ENCODE measurements around the gene GYPB.
"Not testable (repeated sequence)": the region's sequence is repeated elsewhere in the genome, so short reads cannot be mapped to it uniquely, and the experiment has no call there.

The GYPB gene

DNA sequence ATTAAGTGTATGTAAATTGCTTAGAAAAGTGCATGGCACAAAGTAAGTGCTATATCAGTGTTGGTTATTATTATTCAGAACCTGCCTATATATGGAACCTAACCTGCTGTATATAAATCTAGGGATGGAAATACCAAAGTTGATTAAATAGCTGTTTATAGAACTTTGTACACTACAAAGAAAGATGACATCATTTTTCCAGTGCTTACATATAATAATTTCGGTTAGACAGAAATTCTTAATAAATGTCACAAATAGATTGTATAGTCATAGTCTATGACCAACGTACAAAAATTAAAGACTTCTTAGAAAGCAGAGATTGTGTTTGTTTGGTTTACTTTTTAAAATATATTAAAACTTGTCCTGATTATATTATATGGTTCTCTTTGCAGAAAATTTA lies 4.4 kb downstream of the GYPB start:
- no peak for DNase-seq (ENCODE audit: low read depth)

DNA sequence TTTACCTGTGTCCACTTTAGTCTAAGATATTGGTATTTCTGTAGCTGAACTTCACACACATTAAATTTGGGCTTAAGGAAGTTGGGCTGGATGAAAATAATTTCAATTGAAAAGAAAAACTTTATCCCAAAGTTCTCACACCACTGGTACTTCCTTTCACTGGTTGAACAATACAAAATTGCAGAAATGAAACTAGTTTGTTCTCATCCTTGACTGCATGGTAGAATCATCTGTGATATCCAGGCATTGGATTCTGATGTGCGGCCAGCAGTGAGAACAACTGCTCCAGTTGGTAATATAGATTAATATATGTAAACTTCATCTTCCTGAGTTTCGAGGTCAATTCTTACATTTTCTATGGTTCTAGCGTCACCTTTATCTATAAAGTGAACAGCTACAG lies 10.6 kb downstream of the GYPB start:
- DNase-seq (ENCODE audit: low read depth): not testable (repeated sequence)

DNA sequence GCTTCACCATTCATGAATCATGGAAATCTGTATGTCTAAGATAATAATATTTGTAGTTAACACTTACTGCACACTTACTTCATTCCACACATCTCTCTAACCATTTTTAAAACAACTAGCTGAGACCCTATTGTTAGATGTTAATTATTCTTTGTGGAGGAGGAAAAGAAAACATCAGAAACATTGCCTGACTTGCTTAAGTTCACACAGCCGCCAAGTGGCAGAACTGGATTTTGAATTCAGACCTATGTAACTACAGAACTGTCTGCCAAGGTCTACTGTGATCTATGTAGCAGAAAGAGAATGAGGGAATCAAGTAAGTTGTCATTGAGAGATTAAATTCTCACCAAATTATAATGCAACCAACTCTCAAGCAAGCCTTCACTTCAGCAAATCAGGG lies 11.2 kb downstream of the GYPB start:
- DNase-seq (ENCODE audit: low read depth): not testable (repeated sequence)

DNA sequence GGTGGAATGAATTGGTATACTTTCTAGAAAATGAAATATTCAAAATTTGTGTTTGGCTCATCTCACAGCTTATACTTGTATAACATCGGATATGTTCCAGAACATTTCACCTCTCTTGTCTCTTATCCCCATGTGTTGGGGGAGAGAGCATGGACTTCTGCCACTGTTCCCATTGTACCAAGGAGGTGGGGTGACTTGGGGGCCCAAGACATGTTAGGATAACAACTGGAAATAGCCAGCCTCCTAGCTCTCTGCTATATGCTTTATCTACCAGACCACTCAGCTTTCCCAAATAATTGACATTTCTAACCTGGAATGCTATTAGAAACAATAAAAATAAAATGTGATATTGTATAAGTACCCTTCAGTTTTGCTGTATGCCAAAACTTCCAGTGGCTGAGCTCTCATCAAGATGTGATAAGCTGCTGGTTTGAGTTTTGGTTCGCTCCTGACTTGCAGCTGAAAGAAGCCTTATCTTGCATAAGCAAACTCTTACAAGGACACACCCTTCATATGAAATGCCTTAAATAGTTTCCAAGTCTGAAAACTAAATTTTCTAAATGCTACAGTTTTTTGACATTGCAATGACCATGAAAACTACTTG lies 12.9 kb downstream of the GYPB start:
- DNase-seq (ENCODE audit: low read depth): not testable (repeated sequence)

DNA sequence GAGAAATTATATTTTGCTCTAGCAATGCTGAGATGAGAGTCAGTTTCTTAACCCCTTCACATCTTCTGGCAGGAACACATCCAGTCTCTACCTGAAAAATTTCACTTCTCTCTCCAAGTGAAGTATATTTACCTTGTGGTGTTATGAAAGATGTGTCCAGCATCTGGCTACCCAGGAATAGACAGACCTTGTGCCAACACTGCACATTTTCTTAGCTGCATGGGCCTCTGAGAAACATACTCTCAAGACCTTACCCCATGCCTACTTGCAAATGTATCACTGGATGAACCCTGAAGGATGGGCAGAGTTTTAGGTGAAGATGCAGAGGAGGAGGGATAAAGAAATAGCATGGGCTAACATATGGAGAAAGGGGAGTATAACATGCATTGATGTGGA lies 13.6 kb downstream of the GYPB start:
- not testable (repeated sequence) for DNase-seq (ENCODE audit: low read depth)

DNA sequence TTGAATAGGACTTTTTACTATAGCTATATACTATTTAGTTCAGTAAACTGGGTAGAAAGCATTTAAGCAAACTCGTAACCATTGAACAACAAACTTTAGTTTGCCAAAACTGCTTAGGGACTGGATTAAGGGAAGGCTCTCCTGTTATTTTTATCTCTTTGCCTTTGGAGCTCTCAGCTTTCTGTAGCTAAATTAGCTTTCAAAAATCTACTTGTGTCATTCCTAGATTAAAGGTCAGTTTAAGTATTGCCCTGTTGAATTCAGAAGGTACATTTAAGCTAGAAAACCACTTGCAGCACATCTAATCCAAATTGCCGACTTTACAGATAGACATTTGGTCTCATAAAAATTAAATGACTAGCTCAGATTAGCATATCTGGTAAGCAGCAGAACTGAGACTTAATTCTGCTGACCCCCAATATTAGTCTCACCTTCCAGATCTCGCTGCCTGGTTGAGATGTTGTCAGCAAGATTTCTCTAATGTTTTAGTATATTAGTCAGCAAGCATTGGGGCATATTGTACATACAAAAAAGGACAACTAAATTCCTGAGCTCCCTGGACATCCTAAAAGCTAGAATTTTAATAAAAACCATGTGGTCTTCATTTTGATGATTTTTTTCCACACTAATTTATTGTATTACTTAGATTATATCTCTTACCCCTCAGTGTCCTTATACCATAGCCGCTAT lies 14.2 kb downstream of the GYPB start:
- DNase-seq (ENCODE audit: low read depth): not testable (repeated sequence)

DNA sequence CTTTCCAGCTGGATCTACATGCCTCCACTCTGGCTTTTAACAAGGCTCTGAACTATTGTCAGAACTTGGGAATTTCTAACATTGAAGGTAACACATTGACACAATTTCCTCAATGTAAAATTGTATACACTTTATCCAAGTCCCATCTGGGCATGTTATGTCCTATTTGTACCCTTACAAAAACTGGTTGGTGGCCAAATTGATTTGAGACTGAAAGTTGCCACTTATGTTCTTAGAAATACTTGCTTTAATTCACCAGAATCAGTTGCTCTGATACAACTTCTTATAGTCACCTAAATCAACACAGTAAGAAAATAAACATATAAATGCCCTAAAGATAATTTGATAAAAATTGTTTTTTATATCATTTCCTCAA lies 15.3 kb downstream of the GYPB start:
- DNase-seq (ENCODE audit: low read depth): not testable (repeated sequence)

DNA sequence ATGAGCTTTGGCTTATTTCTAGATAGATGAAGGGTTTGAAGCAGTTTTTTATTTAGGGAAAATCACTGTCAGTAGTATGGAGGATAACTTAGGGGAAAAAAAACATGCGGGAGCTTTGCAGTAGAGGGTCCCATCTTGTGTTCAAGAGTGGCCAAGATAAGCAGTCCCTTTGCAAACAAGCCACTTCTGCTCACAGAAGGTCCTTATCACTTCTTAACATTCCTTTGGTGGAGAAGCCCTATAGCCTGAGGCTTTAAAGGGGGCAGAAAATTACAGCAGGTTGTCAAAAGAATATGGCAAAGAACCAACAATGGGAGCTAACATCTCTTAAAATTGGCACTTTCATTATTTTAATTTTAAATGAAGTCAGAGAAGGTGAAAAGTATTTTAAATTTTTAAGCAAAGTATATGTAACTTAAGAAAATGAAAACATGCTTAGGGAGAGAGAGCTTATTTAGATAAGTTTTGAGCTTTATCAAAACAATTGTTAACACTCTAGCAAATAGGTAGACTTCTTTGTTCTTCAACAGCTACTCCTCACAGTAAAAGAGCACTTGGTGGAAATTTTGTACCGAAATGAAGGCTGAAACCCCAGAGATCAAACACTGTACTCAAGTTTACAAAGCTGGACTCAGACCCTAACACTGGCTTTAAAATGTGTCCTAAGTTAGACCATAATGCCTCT lies 15.8 kb downstream of the GYPB start:
- DNase-seq (ENCODE audit: low read depth): not testable (repeated sequence)

DNA sequence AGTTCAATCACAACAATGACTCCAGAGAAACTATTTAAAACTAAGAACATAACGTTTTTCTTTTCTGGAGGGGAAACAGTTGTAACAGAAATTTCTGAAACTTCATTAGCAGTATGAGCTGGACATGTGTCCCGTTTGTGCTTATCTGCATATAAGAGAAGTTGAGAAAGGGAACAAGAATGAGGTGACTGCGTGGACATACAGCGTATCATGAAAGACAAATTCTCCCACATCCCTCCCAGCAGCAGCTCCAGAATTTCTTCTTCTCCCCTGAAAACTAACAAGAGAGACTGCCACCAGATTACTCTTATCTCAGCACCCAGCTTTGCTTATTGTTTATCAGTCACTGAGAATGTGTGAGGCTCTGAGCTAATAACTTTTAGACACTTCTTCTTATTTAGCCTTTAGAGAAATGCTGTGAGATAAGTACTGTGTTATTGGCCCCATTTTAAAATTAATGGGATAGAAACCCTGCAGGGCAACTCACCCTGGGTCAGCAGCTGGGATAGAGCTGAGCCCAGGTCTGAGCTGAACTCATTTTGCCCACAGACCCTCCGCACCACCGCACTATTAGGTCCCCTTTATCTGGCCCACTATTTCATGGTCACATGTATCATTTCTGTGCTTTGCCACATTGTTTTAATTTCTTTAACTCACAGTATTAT lies 18.7 kb downstream of the GYPB start:
- not testable (repeated sequence) for DNase-seq (ENCODE audit: low read depth)

DNA sequence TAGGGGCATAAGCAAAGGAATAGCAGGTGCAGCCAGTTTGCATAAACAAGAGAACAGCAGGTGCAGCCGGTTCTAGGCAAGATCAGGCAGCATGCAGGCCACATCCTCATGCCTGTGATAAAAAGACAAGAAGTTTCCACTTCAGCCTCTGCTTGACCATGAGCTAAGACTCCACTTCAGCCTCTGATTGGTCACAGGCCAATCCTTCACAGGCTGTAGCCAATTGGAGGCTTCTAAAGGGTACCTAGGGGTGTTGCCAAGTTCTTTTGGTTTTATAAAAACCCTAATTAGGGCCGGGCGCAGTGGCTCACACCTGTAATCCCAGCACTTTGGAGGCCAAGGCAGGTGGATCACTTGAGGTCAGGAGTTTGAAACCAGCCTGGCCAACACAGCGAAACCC lies 23.0 kb downstream of the GYPB start:
- not testable (repeated sequence) for DNase-seq (ENCODE audit: low read depth)

DNA sequence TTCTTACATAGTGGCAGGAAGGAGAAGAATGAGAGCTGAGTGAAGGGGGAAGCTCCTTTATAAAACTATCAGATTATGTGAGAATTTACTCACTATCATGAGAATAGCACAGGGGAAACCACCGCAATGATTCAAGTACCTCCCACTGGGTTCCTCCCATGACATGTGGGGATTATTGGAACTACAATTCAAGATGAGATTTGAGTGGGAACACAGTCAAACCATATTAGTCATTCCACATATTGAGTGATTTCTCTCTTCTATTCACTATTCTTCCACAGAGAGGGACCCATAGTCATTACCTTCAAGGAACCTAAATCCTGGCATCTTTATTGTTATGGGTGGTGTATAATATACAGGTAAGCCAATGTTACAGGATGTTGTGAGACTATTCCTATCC lies 27.4 kb downstream of the GYPB start:
- not testable (repeated sequence) for DNase-seq (ENCODE audit: low read depth)

DNA sequence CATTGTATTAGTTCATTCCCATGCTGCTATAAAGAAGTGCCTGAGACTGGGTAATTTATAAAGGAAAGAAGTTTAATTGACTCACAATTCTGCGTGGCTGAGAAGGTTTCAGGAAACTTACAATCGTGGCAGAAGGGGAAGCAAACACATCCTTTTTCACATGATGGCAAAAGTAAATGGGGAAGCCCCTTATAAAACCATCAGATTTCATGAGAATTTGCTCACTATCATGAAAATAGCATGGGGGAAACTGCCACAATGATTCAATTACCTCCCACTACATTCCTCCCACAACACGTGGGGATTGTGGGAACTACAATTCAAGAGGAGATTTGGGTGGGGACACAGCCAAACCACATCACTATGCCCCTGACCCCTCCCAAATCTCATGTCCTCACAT lies 28.5 kb downstream of the GYPB start:
- not testable (repeated sequence) for DNase-seq (ENCODE audit: low read depth)

DNA sequence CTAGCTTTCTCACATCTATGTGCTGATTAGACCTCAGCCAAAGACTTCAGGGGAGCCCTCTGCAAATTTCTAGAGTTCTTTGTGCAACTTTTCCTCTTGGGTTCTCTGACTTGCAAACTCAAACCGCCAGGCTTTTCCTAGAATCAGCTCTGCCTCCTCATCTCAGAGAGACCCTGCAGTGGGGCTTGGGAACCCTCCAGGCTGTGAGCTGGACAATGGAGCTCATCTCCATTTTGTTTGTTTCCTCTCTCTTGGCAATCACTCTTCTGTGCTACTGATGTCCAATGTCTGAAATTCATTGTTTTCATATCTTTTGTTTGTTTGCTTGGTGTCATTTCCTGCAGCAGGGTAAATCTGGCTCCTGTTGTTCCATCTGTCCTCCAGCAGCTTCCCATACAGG lies 33.0 kb downstream of the GYPB start:
- DNase-seq (ENCODE audit: low read depth): no peak

DNA sequence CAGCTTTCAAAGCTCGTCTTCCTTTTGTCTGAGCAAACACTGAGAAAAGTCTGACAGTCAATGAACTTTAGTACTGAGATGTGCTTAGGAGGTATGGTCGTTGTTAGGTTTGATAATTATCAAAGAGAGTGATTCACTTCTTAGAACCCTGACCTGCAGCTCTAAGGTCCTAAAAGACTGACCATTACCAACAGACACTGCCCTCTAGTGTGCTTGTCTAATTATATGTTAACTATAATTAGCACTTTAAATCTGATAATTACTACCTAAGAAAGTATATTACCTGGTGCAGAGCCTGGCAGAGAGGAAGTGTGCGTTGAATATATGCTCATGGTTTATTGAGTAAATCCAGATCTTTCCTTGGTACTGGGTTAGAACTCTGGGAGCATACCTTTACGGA lies 38.4 kb downstream of the GYPB start:
- DNase-seq (ENCODE audit: low read depth): not testable (repeated sequence)

DNA sequence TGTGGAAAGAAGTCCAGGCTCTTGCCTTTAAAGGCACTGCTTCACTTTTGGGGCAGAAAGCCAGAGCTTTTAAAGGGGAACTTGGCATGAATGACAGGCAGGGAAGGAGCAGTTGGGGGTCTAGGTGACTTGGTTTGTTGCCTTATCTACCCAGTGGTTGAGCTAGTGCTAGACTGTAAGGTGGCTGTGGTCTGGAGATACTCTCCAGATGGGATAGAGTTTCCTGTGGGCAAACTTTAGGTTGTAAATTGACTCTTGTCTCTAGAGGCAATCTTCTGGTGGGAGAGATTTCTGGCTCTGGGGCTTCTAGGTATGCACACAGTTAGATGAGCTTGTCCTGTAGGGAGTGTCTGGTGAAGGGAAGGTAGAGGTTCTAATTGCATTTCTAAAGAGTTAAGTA lies 43.7 kb downstream of the GYPB start:
- DNase-seq (ENCODE audit: low read depth): not testable (repeated sequence)

DNA sequence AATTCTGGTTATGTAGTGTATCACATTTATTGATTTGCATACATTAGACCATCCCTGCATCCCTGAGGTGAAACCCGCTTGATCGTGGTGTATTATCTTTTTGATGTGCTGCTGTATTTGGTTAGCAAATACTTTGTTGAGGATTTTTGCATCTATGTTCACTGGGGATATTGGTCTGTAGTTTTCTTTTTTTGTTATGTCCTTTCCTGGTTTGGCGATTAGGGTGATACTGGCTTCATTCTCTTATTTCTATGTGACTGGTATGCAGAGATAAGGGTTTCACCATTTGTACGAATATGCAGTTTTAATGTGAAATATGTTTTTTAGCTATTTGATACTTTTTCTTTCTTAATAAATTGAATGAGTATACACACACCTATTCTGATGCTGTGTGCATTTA lies 45.2 kb downstream of the GYPB start:
- not testable (repeated sequence) for DNase-seq (ENCODE audit: low read depth)

DNA sequence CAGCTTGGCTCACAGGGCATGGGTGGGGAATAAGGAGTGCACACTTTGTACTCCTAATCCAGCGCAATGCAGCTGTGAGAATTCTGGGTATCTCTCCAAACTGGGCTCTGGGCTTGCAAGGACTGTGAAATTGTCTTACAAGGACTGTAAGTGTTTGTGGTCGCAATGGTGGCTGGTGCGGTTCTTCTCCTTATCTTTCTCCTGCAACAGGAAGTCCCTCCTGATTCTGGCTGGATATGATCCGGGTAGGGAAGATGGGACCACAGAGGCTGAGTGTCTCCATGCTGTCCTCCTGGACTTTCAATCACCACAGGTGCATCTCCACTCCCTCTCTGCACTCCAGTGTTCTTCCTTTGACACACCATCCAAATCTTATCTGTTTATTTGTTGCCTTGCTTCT lies 58.1 kb downstream of the GYPB start:
- DNase-seq (ENCODE audit: low read depth): no peak

DNA sequence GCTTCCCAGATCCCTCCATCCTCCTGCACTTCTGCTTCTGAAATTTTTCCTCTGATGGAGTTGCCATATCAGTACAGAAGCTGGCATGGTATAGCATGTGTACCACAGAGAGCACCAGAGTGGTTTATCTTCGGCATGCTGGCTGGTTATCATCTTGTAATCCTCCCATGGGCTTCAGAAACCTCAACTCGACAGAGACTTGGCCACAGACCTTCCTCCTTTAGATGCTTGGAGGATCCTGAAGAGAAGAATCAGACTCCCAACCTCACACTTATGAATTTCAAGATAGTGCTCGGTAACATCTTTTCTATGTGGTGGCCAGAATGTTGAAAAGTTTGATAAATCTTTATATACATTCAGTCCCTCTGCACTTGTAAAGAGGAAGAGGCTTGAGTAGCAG lies 63.9 kb downstream of the GYPB start:
- DNase-seq (ENCODE audit: low read depth): not testable (repeated sequence)

DNA sequence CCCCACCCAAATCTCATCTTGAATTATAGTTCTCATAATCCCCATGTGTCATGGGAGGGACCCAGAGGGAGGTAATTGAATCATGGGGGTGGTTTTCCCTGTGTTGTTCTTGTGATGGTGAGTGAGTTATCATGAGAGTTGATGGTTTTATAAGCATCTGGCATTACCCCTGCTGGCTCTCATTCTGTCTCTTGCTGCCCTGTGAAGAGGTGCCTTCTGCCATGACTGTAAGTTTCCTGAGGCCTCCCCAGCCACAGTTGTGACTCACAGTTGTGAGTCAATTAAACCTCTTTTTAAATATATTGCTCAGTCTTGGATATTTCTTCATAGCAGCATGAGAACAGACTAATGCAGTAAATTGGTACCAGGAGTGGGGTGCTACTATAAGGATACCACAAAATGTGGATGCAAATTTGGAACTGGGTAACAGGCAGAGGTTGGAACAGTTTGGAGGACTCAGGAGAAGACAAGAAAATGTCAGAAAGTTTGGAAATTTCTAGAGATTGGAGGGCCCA lies 67.7 kb downstream of the GYPB start:
- DNase-seq (ENCODE audit: low read depth): not testable (repeated sequence)

DNA sequence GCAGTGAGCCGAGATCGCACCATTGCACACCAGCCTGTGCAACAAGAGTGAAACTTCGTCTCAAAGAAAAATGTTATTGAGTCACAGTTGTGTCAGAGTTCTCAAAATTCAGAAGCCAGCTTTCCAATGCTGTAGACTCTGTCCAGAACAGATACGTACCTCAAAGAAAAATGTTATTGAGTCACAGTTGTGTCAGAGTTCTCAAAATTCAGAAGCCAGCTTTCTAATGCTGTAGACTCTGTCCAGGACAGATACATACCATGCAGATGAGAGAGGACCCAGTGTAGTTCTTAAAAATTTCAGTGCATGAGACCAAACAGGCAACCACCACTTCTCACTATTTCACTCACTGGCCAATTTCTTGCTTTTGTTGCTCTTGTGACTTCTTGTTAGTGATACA lies 68.2 kb downstream of the GYPB start:
- not testable (repeated sequence) for DNase-seq (ENCODE audit: low read depth)

DNA sequence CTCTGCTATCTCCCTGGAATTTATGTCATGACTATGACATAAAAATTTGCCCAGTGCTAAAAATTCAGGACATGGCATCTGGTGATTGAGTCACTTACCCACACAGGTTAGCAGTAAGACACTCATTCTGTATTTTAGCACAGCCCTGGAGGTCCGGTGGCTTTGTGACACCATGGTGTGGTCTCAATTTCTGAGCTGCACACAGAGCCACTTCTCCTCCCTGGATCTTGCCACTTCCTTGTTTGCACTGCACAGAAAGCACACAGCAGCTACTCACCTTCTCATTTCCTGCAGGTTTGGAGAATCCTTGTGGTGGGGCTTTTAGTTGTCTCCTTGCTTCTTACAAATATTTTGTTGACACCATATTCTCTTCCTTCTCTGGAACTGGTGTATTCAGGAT lies 69.0 kb downstream of the GYPB start:
- not testable (repeated sequence) for DNase-seq (ENCODE audit: low read depth)

DNA sequence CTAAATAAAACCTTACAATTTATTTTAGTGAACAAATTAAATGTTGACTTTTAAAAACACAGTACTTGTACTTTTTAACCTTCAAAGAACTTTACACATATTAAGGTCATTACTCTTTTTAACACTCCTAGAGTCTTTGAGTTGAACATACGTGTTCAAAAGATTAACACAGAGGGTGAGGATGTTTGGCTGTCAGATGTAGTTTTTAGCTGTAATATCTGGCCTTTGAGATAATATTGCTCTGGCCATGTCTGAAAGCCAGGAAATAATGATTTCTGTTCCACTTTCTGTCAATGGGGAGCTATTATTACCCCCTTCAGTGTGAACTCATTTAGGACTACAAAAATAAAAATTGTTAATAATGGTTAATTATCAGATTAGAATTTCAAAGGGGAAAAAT lies 71.7 kb downstream of the GYPB start:
- DNase-seq (ENCODE audit: low read depth): not testable (repeated sequence)

All from stimulated activated CD8-positive, alpha-beta memory T cell treated with anti-CD3 and anti-CD28 coated beads, Interleukin-15, amount 100 ng/mL, for 24 hours (primary cell).